Astrocyte (in vitro differentiated cells and primary cell): ENCODE data around the gene SBNO2.

Experiments used
- EZH2 ChIP-seq: IDR thresholded peaks from 2 replicates; pipeline ENCODE4 v1.6.1; 2012; ENCODE audit warnings: mild to moderate bottlenecking, low read length, inconsistent platforms; ENCODE audit not compliant: insufficient read depth
- TF ChIP-seq, protein P1 (sequence below): IDR thresholded peaks from 2 replicates; pipeline ENCODE4 v1.5.1; 2011; ENCODE audit warnings: low read depth, mild to moderate bottlenecking, inconsistent platforms, low read length, moderate library complexity; ENCODE audit not compliant: insufficient read depth

DNA sequence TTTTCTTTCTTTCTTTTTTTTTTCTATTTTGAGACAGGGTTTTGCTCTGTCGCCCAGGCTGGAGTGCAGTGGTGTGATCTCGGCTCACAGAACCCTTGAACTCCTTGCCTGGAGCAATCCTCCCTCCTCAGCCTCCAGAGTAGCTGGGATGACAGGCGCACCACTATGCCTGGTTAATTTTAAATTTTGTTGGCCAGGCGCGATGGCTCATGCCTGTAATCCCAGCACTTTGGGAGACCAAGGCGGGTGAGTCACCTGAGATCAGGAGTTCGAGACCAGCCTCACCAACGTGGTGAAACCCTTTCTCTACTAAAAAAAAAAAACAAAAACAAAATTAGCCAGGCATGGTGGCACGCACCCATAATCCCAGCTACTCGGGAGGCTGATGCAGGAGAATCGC is 8.7 kb upstream of the SBNO2 start:
- TF ChIP-seq, protein P1, sequence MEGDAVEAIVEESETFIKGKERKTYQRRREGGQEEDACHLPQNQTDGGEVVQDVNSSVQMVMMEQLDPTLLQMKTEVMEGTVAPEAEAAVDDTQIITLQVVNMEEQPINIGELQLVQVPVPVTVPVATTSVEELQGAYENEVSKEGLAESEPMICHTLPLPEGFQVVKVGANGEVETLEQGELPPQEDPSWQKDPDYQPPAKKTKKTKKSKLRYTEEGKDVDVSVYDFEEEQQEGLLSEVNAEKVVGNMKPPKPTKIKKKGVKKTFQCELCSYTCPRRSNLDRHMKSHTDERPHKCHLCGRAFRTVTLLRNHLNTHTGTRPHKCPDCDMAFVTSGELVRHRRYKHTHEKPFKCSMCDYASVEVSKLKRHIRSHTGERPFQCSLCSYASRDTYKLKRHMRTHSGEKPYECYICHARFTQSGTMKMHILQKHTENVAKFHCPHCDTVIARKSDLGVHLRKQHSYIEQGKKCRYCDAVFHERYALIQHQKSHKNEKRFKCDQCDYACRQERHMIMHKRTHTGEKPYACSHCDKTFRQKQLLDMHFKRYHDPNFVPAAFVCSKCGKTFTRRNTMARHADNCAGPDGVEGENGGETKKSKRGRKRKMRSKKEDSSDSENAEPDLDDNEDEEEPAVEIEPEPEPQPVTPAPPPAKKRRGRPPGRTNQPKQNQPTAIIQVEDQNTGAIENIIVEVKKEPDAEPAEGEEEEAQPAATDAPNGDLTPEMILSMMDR, result no peak
- TF ChIP-seq EZH2, result no peak
